Stimulated activated CD4-positive, alpha-beta T cell treated with anti-CD3 and anti-CD28 coated beads, Interleukin-4, amount 100 ng/mL, for 4 hours (primary cell): ENCODE data around the gene TMEM252.

Experiments used
- DNase-seq, 2 experiments: peaks; one replicate each; pipeline ENCODE4 v3.0.0-alpha.2; 2020

The TMEM252 gene

GRCh38 chr9:68541568-68541967 is 885 bp upstream of the TMEM252 start:
- no peak for DNase-seq

GRCh38 chr9:68538200-68538599 is 2.5 kb downstream of the TMEM252 start:
- no peak for DNase-seq

GRCh38 chr9:68537616-68537880 is 3.1 kb downstream of the TMEM252 start:
- no peak for DNase-seq

- DNase-seq = no peak
These were observed 3.6 kb downstream of the TMEM252 start for GRCh38 chr9:68536876-68537615.

- no peak for DNase-seq
These were observed 7.0 kb downstream of the TMEM252 start for GRCh38 chr9:68533678-68534077.

- no peak for DNase-seq
These were observed 8.6 kb downstream of the TMEM252 start for GRCh38 chr9:68532131-68532530.

GRCh38 chr9:68530618-68531017 is 10.1 kb downstream of the TMEM252 start:
- no peak for DNase-seq

- no peak for DNase-seq
These were observed 17.2 kb downstream of the TMEM252 start for GRCh38 chr9:68523367-68523936.

GRCh38 chr9:68522954-68523353 is 17.7 kb downstream of the TMEM252 start:
- DNase-seq = no peak

GRCh38 chr9:68522131-68522530 is 18.6 kb downstream of the TMEM252 start:
- DNase-seq = no peak

GRCh38 chr9:68515326-68516017 is 25.2 kb downstream of the TMEM252 start:
- no peak for DNase-seq

- DNase-seq = no peak
These were observed 26.7 kb downstream of the TMEM252 start for GRCh38 chr9:68513981-68514380.

GRCh38 chr9:68513385-68513784 is 27.3 kb downstream of the TMEM252 start:
- no peak for DNase-seq

- no peak for DNase-seq
These were observed 31.0 kb downstream of the TMEM252 start for GRCh38 chr9:68509689-68510088.

GRCh38 chr9:68508547-68508946 is 32.1 kb downstream of the TMEM252 start:
- no peak for DNase-seq

- no peak for DNase-seq
These were observed 32.9 kb downstream of the TMEM252 start for GRCh38 chr9:68507806-68508145.

GRCh38 chr9:68507130-68507805 is 33.4 kb downstream of the TMEM252 start:
- no peak for DNase-seq

GRCh38 chr9:68506551-68506950 is 34.1 kb downstream of the TMEM252 start:
- DNase-seq = no peak

GRCh38 chr9:68505681-68506409 is 34.8 kb downstream of the TMEM252 start:
- DNase-seq = no peak

- no peak for DNase-seq
These were observed 38.4 kb downstream of the TMEM252 start for GRCh38 chr9:68502279-68502678.

GRCh38 chr9:68500457-68501381 is 40.0 kb downstream of the TMEM252 start:
- DNase-seq = no peak

- DNase-seq = no peak
These were observed 41.9 kb downstream of the TMEM252 start for GRCh38 chr9:68498816-68499215.
